GM23338 (cell line): Measurements from ENCODE around the gene GRIK4. TPM values are rescaled to one million over a fixed set of nuclear protein-coding genes. Genes with fewer than 3 reads are reported as not detected.

ENCODE experiments used
- ATAC-seq: fragments of 200-7000 bp; cut with Tn5 transposase; 3 replicates; pipeline ENCODE4 v1.9.1; 2020
- DNase-seq: peaks from one replicate; pipeline ENCODE4 v3.0.0-alpha.2; 2015; ENCODE audit warnings: low spot score
- H2AFZ ChIP-seq: fragments of 200-600 bp; sonication (generic); 2 replicates; pipeline ENCODE4 v1.8.0; 2016; ENCODE audit warnings: antibody characterized with exemption, mild to moderate bottlenecking, moderate library complexity
- H3F3A ChIP-seq: fragments of 200-600 bp; sonication (generic); replicated peaks from 2 replicates; pipeline ENCODE4 v1.8.0; 2017; ENCODE audit warnings: antibody characterized with exemption, mixed run types, low read depth
- H3K27ac ChIP-seq: fragments of 200-600 bp; sonication (generic); 2 replicates; pipeline ENCODE4 v1.6.1; 2016; ENCODE audit warnings: low read depth
- H3K27me3 ChIP-seq: fragments of 200-600 bp; sonication (generic); 2 replicates; pipeline ENCODE4 v1.8.0; 2016; ENCODE audit warnings: mild to moderate bottlenecking, mixed run types, moderate library complexity; ENCODE audit not compliant: insufficient read depth
- H3K36me3 ChIP-seq: fragments of 200-600 bp; sonication (generic); 2 replicates; pipeline ENCODE4 v1.8.0; 2016; ENCODE audit warnings: mild to moderate bottlenecking; ENCODE audit not compliant: insufficient read depth
- H3K4me1 ChIP-seq: fragments of 200-600 bp; sonication (generic); 2 replicates; pipeline ENCODE4 v1.8.0; 2016; ENCODE audit warnings: mild to moderate bottlenecking, moderate library complexity; ENCODE audit not compliant: insufficient read depth
- H3K4me2 ChIP-seq: fragments of 200-600 bp; sonication (generic); 2 replicates; pipeline ENCODE4 v1.7.1; 2017; ENCODE audit warnings: mixed run types
- H3K4me3 ChIP-seq: fragments of 200-600 bp; sonication (generic); 2 replicates; pipeline ENCODE4 v1.6.1; 2016; ENCODE audit warnings: mixed run types
- H3K79me2 ChIP-seq: fragments of 200-600 bp; sonication (generic); replicated peaks from 2 replicates; pipeline ENCODE4 v1.8.0; 2017; ENCODE audit warnings: mild to moderate bottlenecking; ENCODE audit not compliant: insufficient read depth
- H3K9me2 ChIP-seq: fragments of 200-600 bp; sonication (generic); 2 replicates; pipeline ENCODE4 v1.8.0; 2017; ENCODE audit not compliant: insufficient read depth
- H4K20me1 ChIP-seq: fragments of 200-600 bp; sonication (generic); replicated peaks from 2 replicates; pipeline ENCODE4 v1.8.0; 2017; ENCODE audit warnings: mild to moderate bottlenecking; ENCODE audit not compliant: insufficient read depth
- H3K27ac Mint-ChIP-seq: 2 replicates; pipeline ENCODE4 v1.8.0; 2020; ENCODE audit warnings: inconsistent platforms, mild to moderate bottlenecking, moderate library complexity, mixed read lengths
- H3K27me3 Mint-ChIP-seq: 3 replicates; pipeline ENCODE4 v1.8.0; 2022; ENCODE audit warnings: low read depth, mild to moderate bottlenecking, moderate library complexity, mixed read lengths, inconsistent platforms; ENCODE audit not compliant: insufficient read depth, poor library complexity
- H3K36me3 Mint-ChIP-seq: 3 replicates; pipeline ENCODE4 v1.8.0; 2021; ENCODE audit warnings: low read depth, mild to moderate bottlenecking, inconsistent platforms, moderate library complexity, mixed read lengths
- H3K4me1 Mint-ChIP-seq: 3 replicates; pipeline ENCODE4 v1.8.0; 2020; ENCODE audit warnings: mild to moderate bottlenecking, inconsistent platforms, mixed read lengths
- H3K4me3 Mint-ChIP-seq: 3 replicates; pipeline ENCODE4 v1.8.0; 2021; ENCODE audit warnings: moderate library complexity, mild to moderate bottlenecking, inconsistent platforms, mixed read lengths
- H3K9me3 Mint-ChIP-seq: 3 replicates; pipeline ENCODE4 v1.8.0; 2020; ENCODE audit warnings: moderate library complexity, mild to moderate bottlenecking, inconsistent platforms, mixed read lengths
- CTCF ChIP-seq, 2 experiments: fragments of 200-600 bp in 1 of 2; sonication (generic) in 1 of 2; conservative IDR thresholded peaks; 2 replicates each; pipeline versions ENCODE4 v1.5.1 to v1.6.1; 2016 to 2017; ENCODE audit warnings: antibody characterized with exemption in 2 of 2, low read depth in 2 of 2, mild to moderate bottlenecking in 2 of 2, moderate library complexity in 1 of 2
- ETS1 ChIP-seq: IDR thresholded peaks from 2 replicates; pipeline ENCODE4 v1.6.1; 2016; ENCODE audit warnings: antibody characterized with exemption
- JUNB ChIP-seq: IDR thresholded peaks from one replicate; pipeline ENCODE4 v1.6.1; 2016; ENCODE audit warnings: antibody characterized with exemption; ENCODE audit not compliant: unreplicated experiment
- ZNF462 ChIP-seq: fragments of 250-450 bp; sonication (Bioruptor Pico); IDR thresholded peaks from 2 replicates; pipeline ENCODE4 v1.5.0; 2020; ENCODE audit warnings: mild to moderate bottlenecking, moderate library complexity
- polyA plus RNA-seq: library from polyadenylated mRNA; unstranded; fragments of >200 nt; fragmentation: Nextera tagmentation; extraction: Ambion mirVana; gene quantifications from 2 replicates; pipeline ENCODE4 v1.2.1, GENCODE V29; 2016
- total RNA-seq: library from RNA; depleted of rRNA; stranded (reverse); fragments of >200 nt; shearing (Covaris generic); gene quantifications from 2 replicates; pipeline ENCODE4 v1.2.3, GENCODE V29; 2014

Gene GRIK4
- total and polyA plus RNA-seq, 2 experiments from 2014 or later: 0.63 to 2.2 TPM

GRCh38 chr11:120945042-120945441 lies 433.5 kb downstream of the GRIK4 start:
- Mint-ChIP-seq H3K4me1 (peaks cover 4% of the 10 kb centered on the region; the same call in 1 of the 3 replicates), H3K36me3 (peaks cover 15% of the 10 kb centered on the region; the same call in 2 of the 3 replicates), H3K9me3 (peaks cover 11% of the 10 kb centered on the region), H3K4me3 (no peak overlapping the region), H3K27me3 (peaks cover 3% of the 10 kb centered on the region), H3K27ac (no peak overlapping the region)
- Histone ChIP-seq H3F3A (no peaks in the 10 kb centered on the region), H4K20me1 (no peaks in the 10 kb centered on the region), H3K36me3 (no peaks in the 10 kb centered on the region), H3K27me3 (no peaks in the 10 kb centered on the region), H2AFZ (no peak overlapping the region), H3K27ac (no peak overlapping the region), H3K9me2 (0 out of 2 replicates have a peak, but pooled peaks cover 5% of the 10 kb centered on the region), H3K79me2 (no peaks in the 10 kb centered on the region), H3K4me2 (no peak overlapping the region), H3K4me3 (no peak overlapping the region), H3K4me1 (no peaks in the 10 kb centered on the region)
- peak; percentile 47 for DNase-seq
- TF ChIP-seq ZNF462 (CRISPR knock-in tag) (no peak), JUNB (no peak), ETS1 (no peak), CTCF (conservative IDR thresholded peaks at IDR 0.05; ENCODE audit: low read depth in 2 of 2) (peak; percentile 73 to 77)
- ATAC-seq: no peak
